GM12801 (cell line): ENCODE results near the gene PRKAG2.

Experiments
- TF ChIP-seq, protein P1 (sequence below): IDR thresholded peaks from one replicate; pipeline ENCODE4 v1.5.1; 2011; ENCODE audit warnings: control low read depth; ENCODE audit not compliant: insufficient read length; ENCODE audit errors: extremely low read depth

The PRKAG2 gene

DNA sequence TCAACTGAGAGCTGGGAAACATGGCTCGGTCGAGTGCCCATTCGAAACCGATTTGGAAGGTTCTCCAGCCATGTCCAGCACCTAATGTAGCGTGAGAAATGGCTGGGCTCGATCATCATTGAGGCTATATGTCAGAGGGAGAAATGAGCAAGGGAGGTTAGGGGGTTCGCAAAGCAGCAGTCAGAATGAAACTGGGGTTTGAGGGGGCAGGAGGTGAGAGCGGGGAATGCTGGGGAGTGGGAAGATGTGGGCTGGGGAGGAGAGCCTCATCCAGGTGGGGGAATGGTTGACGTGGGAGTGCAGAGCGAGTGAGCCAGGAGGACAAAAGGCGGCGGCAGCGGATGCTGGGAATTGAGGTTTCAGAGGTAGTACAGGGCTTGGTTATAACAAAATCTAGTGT lies 44.5 kb upstream of the PRKAG2 start:
- TF ChIP-seq, protein P1, sequence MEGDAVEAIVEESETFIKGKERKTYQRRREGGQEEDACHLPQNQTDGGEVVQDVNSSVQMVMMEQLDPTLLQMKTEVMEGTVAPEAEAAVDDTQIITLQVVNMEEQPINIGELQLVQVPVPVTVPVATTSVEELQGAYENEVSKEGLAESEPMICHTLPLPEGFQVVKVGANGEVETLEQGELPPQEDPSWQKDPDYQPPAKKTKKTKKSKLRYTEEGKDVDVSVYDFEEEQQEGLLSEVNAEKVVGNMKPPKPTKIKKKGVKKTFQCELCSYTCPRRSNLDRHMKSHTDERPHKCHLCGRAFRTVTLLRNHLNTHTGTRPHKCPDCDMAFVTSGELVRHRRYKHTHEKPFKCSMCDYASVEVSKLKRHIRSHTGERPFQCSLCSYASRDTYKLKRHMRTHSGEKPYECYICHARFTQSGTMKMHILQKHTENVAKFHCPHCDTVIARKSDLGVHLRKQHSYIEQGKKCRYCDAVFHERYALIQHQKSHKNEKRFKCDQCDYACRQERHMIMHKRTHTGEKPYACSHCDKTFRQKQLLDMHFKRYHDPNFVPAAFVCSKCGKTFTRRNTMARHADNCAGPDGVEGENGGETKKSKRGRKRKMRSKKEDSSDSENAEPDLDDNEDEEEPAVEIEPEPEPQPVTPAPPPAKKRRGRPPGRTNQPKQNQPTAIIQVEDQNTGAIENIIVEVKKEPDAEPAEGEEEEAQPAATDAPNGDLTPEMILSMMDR = no peak

DNA sequence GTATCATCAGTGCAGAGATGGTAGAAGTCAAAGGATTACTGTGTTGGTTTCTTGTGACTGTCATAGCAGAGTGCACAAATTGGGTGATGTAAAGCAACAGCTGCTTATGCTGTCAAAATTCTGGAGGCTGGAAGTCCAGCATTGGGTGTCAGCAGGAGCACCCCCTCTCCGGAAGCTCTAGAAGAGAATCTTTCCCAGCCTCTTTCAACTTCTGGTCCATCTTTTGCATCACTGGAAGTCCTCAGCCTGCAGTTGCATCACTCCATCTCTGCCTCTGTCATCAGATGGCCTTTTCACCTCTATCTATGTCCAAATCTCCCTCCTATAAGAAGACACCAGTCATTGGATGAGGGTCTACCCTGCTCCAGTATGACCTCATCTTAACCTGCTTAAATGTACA lies 43.6 kb upstream of the PRKAG2 start:
- TF ChIP-seq, protein P1 = no peak

- TF ChIP-seq, protein P1 = no peak
Measured at GRCh38 chr7:151919595-151919994, 42.7 kb upstream of the PRKAG2 start.

DNA sequence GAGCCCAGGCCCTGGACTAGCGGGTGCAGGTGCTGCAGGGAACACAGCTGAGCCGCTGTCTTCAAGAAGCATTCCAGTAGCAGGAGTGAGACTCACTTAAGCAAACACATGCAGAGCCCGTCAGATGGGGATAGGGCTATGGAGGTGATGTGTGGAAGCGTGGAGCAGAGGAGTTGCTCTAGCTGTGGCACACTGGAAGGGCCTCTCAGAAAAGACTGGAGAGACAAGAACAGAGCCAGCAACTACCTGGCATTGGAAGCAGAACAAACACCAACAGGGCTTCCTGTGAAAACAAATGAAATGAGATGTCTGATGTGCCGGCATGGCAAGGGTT lies 41.6 kb upstream of the PRKAG2 start:
- TF ChIP-seq, protein P1 = no peak

DNA sequence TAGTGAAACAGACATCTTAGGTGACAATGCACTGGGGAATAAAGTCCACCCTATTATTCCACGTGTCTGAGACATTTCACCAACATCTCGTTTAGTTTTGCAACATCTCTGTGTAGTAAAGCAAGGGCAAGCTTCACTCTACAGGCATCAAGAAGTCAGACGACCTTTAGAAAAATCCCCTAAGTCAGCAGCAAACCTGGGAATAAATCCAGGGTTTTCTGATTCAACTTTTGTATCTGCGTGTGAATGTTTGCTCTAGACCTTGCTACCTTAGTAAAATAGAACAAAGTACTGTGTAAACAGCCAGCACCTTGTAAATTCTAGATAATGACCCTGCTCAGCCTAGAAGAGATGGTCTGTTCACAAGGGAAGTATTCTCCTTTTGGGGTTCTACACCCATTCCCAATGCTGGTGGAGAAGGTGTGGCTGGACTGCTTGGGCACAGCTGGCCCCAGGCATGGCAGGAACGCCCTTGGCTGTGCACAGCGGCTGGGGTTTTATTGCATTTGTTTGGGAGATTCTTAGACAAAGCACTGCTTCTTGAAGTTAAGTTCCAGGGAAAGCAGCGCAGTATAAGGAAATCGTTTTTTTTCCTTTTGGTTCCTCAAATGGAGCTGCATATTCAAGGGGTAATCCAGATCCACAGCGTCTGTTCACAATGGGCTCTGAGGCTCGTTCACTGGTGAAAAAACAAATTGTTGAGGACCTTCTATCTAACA lies 41.0 kb upstream of the PRKAG2 start:
- TF ChIP-seq, protein P1 = no peak

DNA sequence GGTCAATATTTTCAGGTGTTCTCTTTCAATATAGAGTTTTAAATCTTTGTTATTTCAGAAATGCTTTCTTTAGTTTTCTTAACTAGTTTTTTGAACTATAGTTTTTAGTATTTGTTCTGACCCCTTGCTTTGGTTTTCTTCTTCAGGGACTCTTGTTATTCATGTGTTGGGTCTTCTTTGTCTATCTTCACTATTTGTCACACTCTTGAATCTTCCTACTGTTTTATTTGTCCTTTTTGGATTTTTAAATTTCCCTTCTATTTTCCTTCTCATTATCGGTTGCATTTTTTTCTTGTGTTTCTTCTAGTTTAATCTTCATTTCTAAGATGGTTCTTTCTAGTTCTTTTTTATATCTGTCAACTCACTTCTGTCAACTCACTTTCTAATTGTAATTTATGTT lies 37.1 kb upstream of the PRKAG2 start:
- TF ChIP-seq, protein P1 = no peak

DNA sequence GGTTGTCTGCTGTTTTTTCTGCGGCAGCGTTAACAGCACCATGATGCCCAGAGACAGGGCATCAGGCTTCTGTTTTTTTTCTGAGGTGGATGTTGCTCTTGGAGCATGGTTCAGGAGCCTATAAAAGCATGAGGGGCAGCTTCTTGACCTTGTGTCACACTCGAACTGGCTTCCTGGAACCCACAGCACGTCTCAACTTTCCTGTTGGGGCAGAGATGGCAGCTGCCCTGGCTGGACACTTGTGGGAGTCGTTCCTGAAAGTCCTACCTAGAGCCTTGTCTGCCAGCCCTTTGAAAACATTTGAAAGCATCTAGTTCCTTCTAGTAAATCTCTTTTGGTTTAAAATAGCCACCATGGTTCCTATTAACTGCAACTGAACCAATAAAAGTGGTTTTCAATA lies 28.9 kb upstream of the PRKAG2 start:
- TF ChIP-seq, protein P1 = no peak

DNA sequence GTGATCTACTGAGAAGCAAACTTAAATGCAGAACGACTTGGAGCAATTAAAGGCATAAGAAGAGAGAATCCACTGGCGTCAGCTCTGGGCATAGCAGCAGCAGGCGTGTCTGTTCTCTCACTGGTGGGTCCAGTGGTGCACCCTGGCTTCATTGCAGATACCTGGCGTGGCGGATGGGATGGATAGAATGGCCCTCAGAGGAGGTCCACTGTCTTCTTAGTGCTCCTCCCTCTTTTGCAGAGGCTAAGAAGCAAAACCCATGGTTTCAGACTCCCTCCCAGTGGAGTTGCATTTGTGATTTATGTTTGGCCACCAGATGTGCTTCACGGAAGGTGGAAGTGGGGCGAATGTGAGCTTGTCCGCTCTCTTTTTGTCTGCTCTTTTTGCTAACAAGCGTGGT lies 28.4 kb upstream of the PRKAG2 start:
- TF ChIP-seq, protein P1 = no peak
